Measurements from ENCODE around the gene PIK3R3. TPM values are rescaled to one million over a fixed set of nuclear protein-coding genes. Genes with fewer than 3 reads are reported as not detected.

PIK3R3 gene
- total RNA-seq, 1 experiment from 2014 or later, result 9.0 TPM

DNA sequence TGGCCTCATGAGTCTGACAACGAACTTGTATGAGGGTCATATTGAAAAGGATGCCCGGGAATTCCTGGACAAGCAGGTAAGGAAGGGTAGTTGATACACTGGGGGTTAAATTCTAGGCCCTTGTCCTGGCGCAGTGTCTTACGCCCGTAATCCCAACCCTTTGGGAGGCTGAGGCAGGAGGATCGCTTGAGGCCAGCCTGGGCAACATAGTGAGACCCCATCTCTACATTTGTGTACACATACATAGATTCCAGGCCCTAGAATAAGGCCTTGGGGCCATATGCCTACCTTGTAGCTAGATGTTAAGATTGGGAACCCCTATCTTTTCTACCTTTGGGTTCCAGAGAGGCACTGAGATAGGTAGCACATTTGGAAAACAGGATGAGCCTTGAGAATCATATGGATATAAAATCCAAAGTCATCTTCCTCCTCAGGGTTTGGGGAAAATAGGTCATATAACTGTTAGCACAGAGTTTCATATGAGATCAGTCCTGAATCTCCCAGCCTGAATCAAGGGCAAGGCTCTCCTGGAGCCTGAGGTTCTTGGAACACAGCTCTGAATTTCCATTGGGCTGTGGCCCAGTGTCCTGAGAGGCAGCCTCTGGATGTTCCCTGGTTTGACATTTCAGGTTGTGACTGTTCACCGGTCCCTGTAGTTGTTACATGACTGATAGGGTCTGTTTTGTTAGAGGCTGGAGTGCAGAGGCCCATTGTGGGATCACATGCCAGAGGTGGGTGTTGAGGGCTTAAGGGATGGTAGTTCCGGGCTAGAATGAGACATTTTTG lies 104.4 kb downstream of the PIK3R3 start:
- H3K27me3 Mint-ChIP-seq (ENCODE audit: low read depth), result no peaks in the 10 kb centered on the region
- ATAC-seq (no peak), DNase-seq (ENCODE audit: low spot score) (no peak)
- H3K36me3 Mint-ChIP-seq, result peaks cover 48% of the 10 kb centered on the region
- H3K9me3 Mint-ChIP-seq, result peaks cover 5% of the 10 kb centered on the region; the same call in 1 of the 2 replicates
- no peak overlapping the region for H3K4me3 Mint-ChIP-seq
- POLR2A ChIA-PET, result no interaction called here
- TF ChIP-seq ZNF121 (CRISPR knock-in tag; IDR thresholded peaks at IDR 0.05) (peak; percentile 56; the same call in 1 of the 2 replicates), TEAD4 (CRISPR knock-in tag; IDR thresholded peaks at IDR 0.05) (no peak), AR (CRISPR knock-in tag; IDR thresholded peaks at IDR 0.05) (no peak), ZNF671 (CRISPR knock-in tag; IDR thresholded peaks at IDR 0.05) (no peak)
- H3K27ac Mint-ChIP-seq, result no peak overlapping the region
- no peaks in the 10 kb centered on the region for H3K4me1 Mint-ChIP-seq
- CTCF ChIA-PET, result no interaction called here

- CTCF ChIA-PET, result no interaction called here
These were observed 105.9 kb downstream of the PIK3R3 start for GRCh38 chr1:46026531-46026930.

DNA sequence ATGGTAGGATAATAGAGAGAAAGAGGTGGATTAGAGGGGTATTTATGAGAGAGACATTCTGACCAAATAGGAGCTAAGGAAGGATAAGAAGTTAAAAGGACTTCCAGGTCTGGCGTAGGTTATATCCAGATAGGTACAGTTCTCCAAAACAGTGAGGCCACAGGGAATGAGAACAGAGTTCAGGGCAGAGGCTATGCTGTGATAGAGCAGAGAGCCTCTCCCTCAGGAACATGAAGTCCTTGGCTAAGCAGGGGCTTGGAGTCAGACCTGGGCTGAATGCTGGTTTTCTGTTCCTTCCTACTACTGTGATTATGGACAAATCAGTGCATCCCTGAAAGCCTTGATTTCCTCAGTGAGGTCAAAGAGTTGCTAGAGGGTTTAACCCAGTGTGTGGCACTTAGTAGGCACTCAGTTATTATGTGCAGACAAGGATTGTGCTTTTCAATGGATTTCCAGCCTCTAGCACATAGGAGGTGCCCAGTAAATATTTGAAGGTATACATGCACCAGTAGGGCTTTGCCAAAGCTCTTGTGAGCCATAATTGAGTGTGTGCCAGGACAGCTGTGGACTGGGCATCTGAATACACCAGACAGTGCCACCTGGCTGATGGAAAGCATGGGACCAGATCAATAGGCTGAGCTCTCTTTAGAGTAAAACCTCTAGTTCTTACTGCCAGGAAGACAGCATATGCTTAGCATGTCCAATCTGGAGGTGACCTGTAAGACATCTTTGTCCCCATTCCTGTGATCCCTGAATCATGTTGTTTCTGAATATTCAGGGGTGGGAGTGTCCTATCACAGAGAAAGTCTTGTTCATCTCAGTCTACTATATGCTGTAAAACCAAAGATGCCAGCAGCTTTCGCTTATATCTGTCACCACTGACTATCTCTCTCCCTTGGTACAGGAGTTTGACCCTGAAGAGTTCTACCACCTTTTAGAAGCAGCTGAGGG lies 111.1 kb downstream of the PIK3R3 start:
- Mint-ChIP-seq H3K4me3 (no peak overlapping the region), H3K9me3 (peaks cover 5% of the 10 kb centered on the region; the same call in 1 of the 2 replicates), H3K36me3 (peaks cover 25% of the 10 kb centered on the region), H3K27me3 (ENCODE audit: low read depth) (no peaks in the 10 kb centered on the region), H3K27ac (no peak overlapping the region), H3K4me1 (no peaks in the 10 kb centered on the region)
- ChIA-PET POLR2A (no interaction called here), CTCF (no interaction called here)
- DNase-seq (ENCODE audit: low spot score) (no peak), ATAC-seq (no peak)
- TF ChIP-seq RELA (CRISPR knock-in tag; IDR thresholded peaks at IDR 0.05; ENCODE audit: borderline replicate concordance), result no peak
- TF ChIP-seq, protein P1, sequence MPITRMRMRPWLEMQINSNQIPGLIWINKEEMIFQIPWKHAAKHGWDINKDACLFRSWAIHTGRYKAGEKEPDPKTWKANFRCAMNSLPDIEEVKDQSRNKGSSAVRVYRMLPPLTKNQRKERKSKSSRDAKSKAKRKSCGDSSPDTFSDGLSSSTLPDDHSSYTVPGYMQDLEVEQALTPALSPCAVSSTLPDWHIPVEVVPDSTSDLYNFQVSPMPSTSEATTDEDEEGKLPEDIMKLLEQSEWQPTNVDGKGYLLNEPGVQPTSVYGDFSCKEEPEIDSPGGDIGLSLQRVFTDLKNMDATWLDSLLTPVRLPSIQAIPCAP (CRISPR knock-in tag; IDR thresholded peaks at IDR 0.05), result no peak
- TF ChIP-seq ATF1 (CRISPR knock-in tag; IDR thresholded peaks at IDR 0.05), result no peak
- TF ChIP-seq ZNF671 (CRISPR knock-in tag; IDR thresholded peaks at IDR 0.05), result no peak
- TF ChIP-seq NFE2L1 (CRISPR knock-in tag; IDR thresholded peaks at IDR 0.05), result no peak
- TF ChIP-seq OVOL2 (CRISPR knock-in tag; IDR thresholded peaks at IDR 0.05; ENCODE audit: borderline replicate concordance), result no peak
- no peak for TF ChIP-seq ZNF219 (CRISPR knock-in tag; IDR thresholded peaks at IDR 0.05; ENCODE audit: borderline replicate concordance)
- TF ChIP-seq GABPB1 (CRISPR knock-in tag; IDR thresholded peaks at IDR 0.05), result no peak
- no peak for TF ChIP-seq ESRRA (CRISPR knock-in tag; IDR thresholded peaks at IDR 0.05; ENCODE audit: borderline replicate concordance)
- no peak for TF ChIP-seq KAT7 (CRISPR knock-in tag; IDR thresholded peaks at IDR 0.05; ENCODE audit: borderline replicate concordance)
- TF ChIP-seq, protein P2, sequence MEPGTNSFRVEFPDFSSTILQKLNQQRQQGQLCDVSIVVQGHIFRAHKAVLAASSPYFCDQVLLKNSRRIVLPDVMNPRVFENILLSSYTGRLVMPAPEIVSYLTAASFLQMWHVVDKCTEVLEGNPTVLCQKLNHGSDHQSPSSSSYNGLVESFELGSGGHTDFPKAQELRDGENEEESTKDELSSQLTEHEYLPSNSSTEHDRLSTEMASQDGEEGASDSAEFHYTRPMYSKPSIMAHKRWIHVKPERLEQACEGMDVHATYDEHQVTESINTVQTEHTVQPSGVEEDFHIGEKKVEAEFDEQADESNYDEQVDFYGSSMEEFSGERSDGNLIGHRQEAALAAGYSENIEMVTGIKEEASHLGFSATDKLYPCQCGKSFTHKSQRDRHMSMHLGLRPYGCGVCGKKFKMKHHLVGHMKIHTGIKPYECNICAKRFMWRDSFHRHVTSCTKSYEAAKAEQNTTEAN (CRISPR knock-in tag; IDR thresholded peaks at IDR 0.05), result no peak
- TF ChIP-seq ELF4 (CRISPR knock-in tag; IDR thresholded peaks at IDR 0.05; ENCODE audit: low read depth), result no peak
- no peak for TF ChIP-seq ZNF423 (CRISPR knock-in tag; IDR thresholded peaks at IDR 0.05)
- no peak for TF ChIP-seq ZNF317 (CRISPR knock-in tag; IDR thresholded peaks at IDR 0.05; ENCODE audit: borderline replicate concordance, low read depth)
- no peak for TF ChIP-seq CREM (CRISPR knock-in tag; IDR thresholded peaks at IDR 0.05)

More at GRCh38 chr1:46026531-46026930, 105.9 kb downstream of the PIK3R3 start:
- Mint-ChIP-seq H3K4me1 (no peaks in the 10 kb centered on the region), H3K4me3 (no peak overlapping the region), H3K27me3 (ENCODE audit: low read depth) (no peaks in the 10 kb centered on the region), H3K9me3 (peaks cover 5% of the 10 kb centered on the region; the same call in 1 of the 2 replicates), H3K27ac (no peak overlapping the region), H3K36me3 (peaks cover 46% of the 10 kb centered on the region)
- DNase-seq (ENCODE audit: low spot score) (no peak), ATAC-seq (no peak)
- POLR2A ChIA-PET, result no interaction called here
- TF ChIP-seq TEAD4 (CRISPR knock-in tag; IDR thresholded peaks at IDR 0.05) (no peak), ZNF423 (CRISPR knock-in tag; IDR thresholded peaks at IDR 0.05) (no peak), FOXP1 (CRISPR knock-in tag; IDR thresholded peaks at IDR 0.05; ENCODE audit: borderline replicate concordance) (no peak), E2F1 (CRISPR knock-in tag; IDR thresholded peaks at IDR 0.05) (no peak), NFE2L1 (CRISPR knock-in tag; IDR thresholded peaks at IDR 0.05) (no peak)
- TF ChIP-seq, protein P3, sequence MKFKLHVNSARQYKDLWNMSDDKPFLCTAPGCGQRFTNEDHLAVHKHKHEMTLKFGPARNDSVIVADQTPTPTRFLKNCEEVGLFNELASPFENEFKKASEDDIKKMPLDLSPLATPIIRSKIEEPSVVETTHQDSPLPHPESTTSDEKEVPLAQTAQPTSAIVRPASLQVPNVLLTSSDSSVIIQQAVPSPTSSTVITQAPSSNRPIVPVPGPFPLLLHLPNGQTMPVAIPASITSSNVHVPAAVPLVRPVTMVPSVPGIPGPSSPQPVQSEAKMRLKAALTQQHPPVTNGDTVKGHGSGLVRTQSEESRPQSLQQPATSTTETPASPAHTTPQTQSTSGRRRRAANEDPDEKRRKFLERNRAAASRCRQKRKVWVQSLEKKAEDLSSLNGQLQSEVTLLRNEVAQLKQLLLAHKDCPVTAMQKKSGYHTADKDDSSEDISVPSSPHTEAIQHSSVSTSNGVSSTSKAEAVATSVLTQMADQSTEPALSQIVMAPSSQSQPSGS (CRISPR knock-in tag; IDR thresholded peaks at IDR 0.05; ENCODE audit: borderline replicate concordance, low read depth), result no peak

Measured in WTC11 (cell line).